ENCODE measurements around the gene CNNM1.

Gene CNNM1

DNA sequence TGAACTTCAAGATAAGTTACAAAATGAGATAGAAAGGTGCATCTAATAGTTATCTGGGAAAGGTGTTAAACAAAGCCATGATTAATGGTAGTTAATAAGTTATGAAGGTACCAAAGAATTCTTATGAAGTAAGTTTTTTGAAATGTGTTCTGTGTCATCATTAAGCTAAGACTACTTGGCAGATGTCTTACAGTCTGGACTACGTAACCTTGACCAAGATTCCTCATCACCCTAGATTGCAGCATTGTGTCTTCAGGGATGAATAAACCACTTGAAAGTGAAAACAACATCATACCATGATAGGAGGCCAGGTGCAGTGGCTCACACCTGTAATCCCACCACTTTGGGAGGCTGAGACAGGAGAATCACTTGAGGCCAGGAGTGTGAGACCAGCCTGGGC, 53.0 kb downstream of the CNNM1 start:
- H3K4me2 ChIP-seq (ENCODE audit: low read length), result no peak overlapping the region
- no peak overlapping the region for H3K9ac ChIP-seq
- no peaks in the 10 kb centered on the region for H3K4me1 ChIP-seq
- no peak overlapping the region for H3K4me3 ChIP-seq (ENCODE audit: low read depth, low read length)
- TF ChIP-seq, protein P1, sequence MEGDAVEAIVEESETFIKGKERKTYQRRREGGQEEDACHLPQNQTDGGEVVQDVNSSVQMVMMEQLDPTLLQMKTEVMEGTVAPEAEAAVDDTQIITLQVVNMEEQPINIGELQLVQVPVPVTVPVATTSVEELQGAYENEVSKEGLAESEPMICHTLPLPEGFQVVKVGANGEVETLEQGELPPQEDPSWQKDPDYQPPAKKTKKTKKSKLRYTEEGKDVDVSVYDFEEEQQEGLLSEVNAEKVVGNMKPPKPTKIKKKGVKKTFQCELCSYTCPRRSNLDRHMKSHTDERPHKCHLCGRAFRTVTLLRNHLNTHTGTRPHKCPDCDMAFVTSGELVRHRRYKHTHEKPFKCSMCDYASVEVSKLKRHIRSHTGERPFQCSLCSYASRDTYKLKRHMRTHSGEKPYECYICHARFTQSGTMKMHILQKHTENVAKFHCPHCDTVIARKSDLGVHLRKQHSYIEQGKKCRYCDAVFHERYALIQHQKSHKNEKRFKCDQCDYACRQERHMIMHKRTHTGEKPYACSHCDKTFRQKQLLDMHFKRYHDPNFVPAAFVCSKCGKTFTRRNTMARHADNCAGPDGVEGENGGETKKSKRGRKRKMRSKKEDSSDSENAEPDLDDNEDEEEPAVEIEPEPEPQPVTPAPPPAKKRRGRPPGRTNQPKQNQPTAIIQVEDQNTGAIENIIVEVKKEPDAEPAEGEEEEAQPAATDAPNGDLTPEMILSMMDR (IDR thresholded peaks at IDR 0.05), result no peak
- no peak overlapping the region for H2AFZ ChIP-seq
- H3K36me3 ChIP-seq (ENCODE audit: control insufficient read depth, insufficient read depth, low read length), result no peaks in the 10 kb centered on the region
- H3K9me3 ChIP-seq (ENCODE audit: control insufficient read depth, low read length), result no peaks in the 10 kb centered on the region
- no peak overlapping the region for H3K27ac ChIP-seq
- no peaks in the 10 kb centered on the region for H3K27me3 ChIP-seq (ENCODE audit: control insufficient read depth, insufficient read depth, low read length)
- no peaks in the 10 kb centered on the region for H3K79me2 ChIP-seq

DNA sequence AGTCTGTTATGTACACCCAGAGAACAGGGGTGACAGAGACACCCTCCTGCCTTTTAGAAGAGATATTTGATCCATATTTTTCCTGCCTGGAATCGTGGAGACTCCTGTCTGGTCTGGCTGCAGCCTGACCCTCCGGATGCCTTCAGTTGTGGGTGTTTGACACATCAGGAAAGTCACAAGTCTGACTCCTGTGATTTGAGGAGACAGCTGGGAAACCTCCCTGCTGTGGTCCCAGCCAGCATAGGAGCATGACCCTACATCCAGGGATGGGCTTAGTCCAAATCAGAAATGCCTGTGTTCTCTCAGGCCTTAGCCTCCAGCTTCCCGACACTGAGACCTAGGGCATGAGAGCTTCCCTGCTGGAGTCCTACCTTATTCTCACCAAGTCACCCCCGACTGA, 57.9 kb downstream of the CNNM1 start:
- Histone ChIP-seq H3K36me3 (ENCODE audit: control insufficient read depth, insufficient read depth, low read length) (no peaks in the 10 kb centered on the region), H3K79me2 (no peaks in the 10 kb centered on the region), H3K27me3 (ENCODE audit: control insufficient read depth, insufficient read depth, low read length) (no peaks in the 10 kb centered on the region), H3K4me3 (ENCODE audit: low read depth, low read length) (no peak overlapping the region), H3K4me1 (no peaks in the 10 kb centered on the region), H3K9me3 (ENCODE audit: control insufficient read depth, low read length) (no peaks in the 10 kb centered on the region), H2AFZ (no peak overlapping the region), H3K4me2 (ENCODE audit: low read length) (no peak overlapping the region), H3K27ac (no peak overlapping the region), H3K9ac (no peak overlapping the region)
- TF ChIP-seq, protein P1 (IDR thresholded peaks at IDR 0.05), result no peak

- H3K9ac ChIP-seq, result no peak overlapping the region
- no peak overlapping the region for H3K27ac ChIP-seq
- H3K79me2 ChIP-seq, result no peaks in the 10 kb centered on the region
- H3K9me3 ChIP-seq (ENCODE audit: control insufficient read depth, low read length), result no peaks in the 10 kb centered on the region
- TF ChIP-seq, protein P1 (IDR thresholded peaks at IDR 0.05), result no peak
- H3K4me1 ChIP-seq, result no peaks in the 10 kb centered on the region
- H3K4me3 ChIP-seq (ENCODE audit: low read depth, low read length), result no peak overlapping the region
- H3K27me3 ChIP-seq (ENCODE audit: control insufficient read depth, insufficient read depth, low read length), result no peaks in the 10 kb centered on the region
- no peak overlapping the region for H3K4me2 ChIP-seq (ENCODE audit: low read length)
- H2AFZ ChIP-seq, result no peak overlapping the region
- no peaks in the 10 kb centered on the region for H3K36me3 ChIP-seq (ENCODE audit: control insufficient read depth, insufficient read depth, low read length)
Observed at GRCh38 chr10:99387541-99387940, 58.4 kb downstream of the CNNM1 start.

- no peak overlapping the region for H3K4me2 ChIP-seq (ENCODE audit: low read length)
- no peak overlapping the region for H3K4me3 ChIP-seq (ENCODE audit: low read depth, low read length)
- H3K27ac ChIP-seq, result no peak overlapping the region
- H2AFZ ChIP-seq, result no peak overlapping the region
- TF ChIP-seq, protein P1 (IDR thresholded peaks at IDR 0.05), result no peak
- no peaks in the 10 kb centered on the region for H3K4me1 ChIP-seq
- no peaks in the 10 kb centered on the region for H3K27me3 ChIP-seq (ENCODE audit: control insufficient read depth, insufficient read depth, low read length)
- H3K36me3 ChIP-seq (ENCODE audit: control insufficient read depth, insufficient read depth, low read length), result no peaks in the 10 kb centered on the region
- no peaks in the 10 kb centered on the region for H3K9me3 ChIP-seq (ENCODE audit: control insufficient read depth, low read length)
- no peaks in the 10 kb centered on the region for H3K79me2 ChIP-seq
- no peak overlapping the region for H3K9ac ChIP-seq
Observed at GRCh38 chr10:99389729-99390480, 60.7 kb downstream of the CNNM1 start.

DNA sequence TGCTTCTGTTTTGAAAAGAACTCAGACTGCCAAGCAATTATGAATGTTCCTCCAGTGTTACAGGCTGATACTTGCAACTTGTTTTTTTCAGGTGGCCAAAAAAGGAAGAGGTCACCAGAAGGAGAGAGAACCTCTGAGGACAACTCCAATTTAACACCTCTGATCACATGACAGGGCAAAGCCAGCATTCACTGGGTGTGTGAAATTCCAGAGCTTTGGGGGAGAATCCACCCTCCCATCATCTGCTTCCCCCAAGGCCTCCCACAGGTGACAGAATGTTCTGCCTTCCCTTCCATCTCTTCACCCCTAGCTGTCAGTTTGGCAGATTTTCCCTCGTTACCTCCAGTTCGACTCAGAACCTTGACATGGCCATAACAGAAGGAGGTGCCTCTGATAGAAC, 62.2 kb downstream of the CNNM1 start:
- Histone ChIP-seq H3K9ac (no peak overlapping the region), H3K9me3 (ENCODE audit: control insufficient read depth, low read length) (no peaks in the 10 kb centered on the region), H3K4me1 (no peaks in the 10 kb centered on the region), H3K27me3 (ENCODE audit: control insufficient read depth, insufficient read depth, low read length) (no peaks in the 10 kb centered on the region), H3K27ac (no peak overlapping the region), H3K4me2 (ENCODE audit: low read length) (no peak overlapping the region), H3K36me3 (ENCODE audit: control insufficient read depth, insufficient read depth, low read length) (no peaks in the 10 kb centered on the region), H2AFZ (no peak overlapping the region), H3K79me2 (no peaks in the 10 kb centered on the region), H3K4me3 (ENCODE audit: low read depth, low read length) (no peak overlapping the region)
- TF ChIP-seq, protein P1 (IDR thresholded peaks at IDR 0.05), result no peak
